Endothelial cell of umbilical vein (primary cell): ENCODE results near the gene ADAMTSL2. TPM values are rescaled to one million over a fixed set of nuclear protein-coding genes. Genes with fewer than 3 reads are reported as not detected.

ENCODE experiments used
- BruUV-seq: library from RNA; stranded (reverse); fragments of 400-500 nt; replicated peaks from 2 replicates; lab custom pipeline; 2021; lab: Mats Ljungman, UMichigan
- CTCF ChIA-PET: fragments of 300-600, 350-600 bp; sonication (Branson Sonifier 250); formaldehyde crosslinking; loops from one replicate; lab custom pipeline; 2021; ENCODE audit warnings: antibody characterized with exemption, inconsistent platforms; lab: Charles Lee
- POLR2A ChIA-PET: fragments of 300-600, 350-600 bp; sonication (Branson Sonifier 250); formaldehyde crosslinking; loops from one replicate; lab custom pipeline; 2021; ENCODE audit warnings: antibody characterized with exemption, inconsistent platforms; lab: Charles Lee
- DNase-seq: peaks from one replicate; pipeline ENCODE4 v3.0.0-alpha.2; 2011; ENCODE audit warnings: low read depth, low spot score
- FAIRE-seq: peaks from 2 replicates; lab custom pipeline; 2011; peaks lifted over from hg19 to GRCh38; lab: Jason Lieb, UNC
- H2AFZ ChIP-seq: 2 replicates; pipeline ENCODE4 v1.6.0; 2012; ENCODE audit warnings: low read depth, low read length, control low read depth, inconsistent platforms
- H3K27ac ChIP-seq: 2 replicates; pipeline ENCODE4 v1.5.1; 2011; ENCODE audit warnings: low read depth, mild to moderate bottlenecking, control low read depth, low read length, moderate library complexity; ENCODE audit not compliant: insufficient read depth
- H3K27me3 ChIP-seq, 2 experiments: 2 replicates each; pipeline versions ENCODE4 v1.6.0 to v1.6.1; 2011; ENCODE audit warnings: low read length in 2 of 2, mixed read lengths in 1 of 2; ENCODE audit not compliant: control insufficient read depth in 2 of 2, insufficient read depth in 2 of 2
- H3K36me3 ChIP-seq, 2 experiments: 2 replicates in 1 of 2; 3 replicates in 1 of 2; pipeline ENCODE4 v1.5.1; 2011; ENCODE audit warnings: low read length in 2 of 2, mild to moderate bottlenecking in 1 of 2, moderate library complexity in 1 of 2; ENCODE audit not compliant: control insufficient read depth in 2 of 2, insufficient read depth in 2 of 2; ENCODE audit errors: extremely low read depth in 1 of 2
- H3K4me1 ChIP-seq: 3 replicates; pipeline ENCODE4 v1.5.1; 2011; ENCODE audit warnings: mild to moderate bottlenecking, low read length; ENCODE audit not compliant: control insufficient read depth, insufficient read depth; ENCODE audit errors: extremely low read depth
- H3K4me2 ChIP-seq: 2 replicates; pipeline ENCODE4 v1.6.1; 2011; ENCODE audit warnings: low read length, control low read depth, mixed read lengths; ENCODE audit not compliant: insufficient read depth
- H3K4me3 ChIP-seq, 3 experiments: fragments of 200-600 bp in 1 of 3; sonication (generic), shearing (Covaris generic) in 1 of 3; replicated peaks in 1 of 3; 2 replicates each; pipeline ENCODE4 v1.5.1; 2011 to 2016; ENCODE audit warnings: control low read depth in 3 of 3, low read length in 3 of 3, mild to moderate bottlenecking in 2 of 3, inconsistent platforms in 1 of 3, low read depth in 1 of 3, moderate library complexity in 1 of 3; ENCODE audit not compliant: insufficient read depth in 1 of 3
- H3K79me2 ChIP-seq: 2 replicates; pipeline ENCODE4 v1.6.0; 2012; ENCODE audit warnings: low read length, inconsistent platforms; ENCODE audit not compliant: control insufficient read depth, insufficient read depth
- H3K9ac ChIP-seq: replicated peaks from 2 replicates; pipeline ENCODE3; 2011; ENCODE audit warnings: low read length, control low read depth; ENCODE audit not compliant: insufficient read depth; ENCODE audit errors: extremely low read depth
- H3K9me1 ChIP-seq: replicated peaks from 3 replicates; pipeline ENCODE4 v1.6.0; 2011; ENCODE audit warnings: mild to moderate bottlenecking, low read length; ENCODE audit not compliant: control insufficient read depth, insufficient read depth; ENCODE audit errors: extremely low read depth
- H3K9me3 ChIP-seq: replicated peaks from 2 replicates; pipeline ENCODE4 v1.5.1; 2012; ENCODE audit warnings: low read length, inconsistent platforms; ENCODE audit not compliant: control insufficient read depth, insufficient read depth
- H4K20me1 ChIP-seq: replicated peaks from 2 replicates; pipeline ENCODE3; 2011; ENCODE audit warnings: mild to moderate bottlenecking, low read length; ENCODE audit not compliant: control insufficient read depth, insufficient read depth; ENCODE audit errors: extremely low read depth
- CTCF ChIP-seq, 2 donors: IDR thresholded peaks; 1 replicate in 1 of 2; 2 replicates in 1 of 2; pipeline ENCODE4 v1.5.1; 2011; ENCODE audit warnings: low read length in 2 of 2, mild to moderate bottlenecking in 2 of 2, moderate library complexity in 2 of 2, control low read depth in 1 of 2, inconsistent platforms in 1 of 2, low read depth in 1 of 2; ENCODE audit not compliant: insufficient read depth in 1 of 2; ENCODE audit errors: extremely low read depth in 1 of 2
- EZH2 ChIP-seq: IDR thresholded peaks from 2 replicates; pipeline ENCODE4 v1.6.1; 2012; ENCODE audit warnings: borderline replicate concordance, low read depth, mild to moderate bottlenecking, moderate library complexity, low read length, inconsistent platforms; ENCODE audit not compliant: severe bottlenecking
- FOS ChIP-seq: IDR thresholded peaks from 2 replicates; pipeline ENCODE4 v1.6.1; 2011; ENCODE audit warnings: mild to moderate bottlenecking, low read length, moderate library complexity, borderline replicate concordance; ENCODE audit not compliant: insufficient read depth
- GATA2 ChIP-seq: IDR thresholded peaks from 2 replicates; pipeline ENCODE4 v1.7.0; 2011; ENCODE audit warnings: low read depth, mild to moderate bottlenecking, moderate library complexity, mixed read lengths, low read length; ENCODE audit not compliant: insufficient read length, insufficient read depth
- JUN ChIP-seq: IDR thresholded peaks from 2 replicates; pipeline ENCODE4 v1.6.1; 2011; ENCODE audit warnings: borderline replicate concordance, low read depth; ENCODE audit not compliant: insufficient read length, insufficient read depth
- MAX ChIP-seq: IDR thresholded peaks from 2 replicates; pipeline ENCODE4 v1.6.1; 2011; ENCODE audit not compliant: insufficient read depth, insufficient read length
- MYC ChIP-seq: IDR thresholded peaks from one replicate; pipeline ENCODE4 v1.6.1; 2011; ENCODE audit warnings: mild to moderate bottlenecking, low read depth, low read length
- POLR2A ChIP-seq: IDR thresholded peaks from 2 replicates; pipeline ENCODE4 v1.6.1; 2012; ENCODE audit warnings: low read depth, mild to moderate bottlenecking, control low read depth, low read length
- POLR2AphosphoS5 ChIP-seq: IDR thresholded peaks from 2 replicates; pipeline ENCODE4 v1.6.1; 2012; ENCODE audit warnings: low read depth, mild to moderate bottlenecking, control low read depth, low read length, moderate library complexity; ENCODE audit not compliant: insufficient read depth
- dilution Hi-C: fragments of 300-500 bp; cut with MboI; formaldehyde crosslinking; loops from one replicate; pipeline ENCODE4 v1.15.0; 2019; ENCODE audit warnings: low sequenced_read_pairs; ENCODE audit not compliant: extremely low pct_ligation_motif_present
- intact Hi-C: fragments of 100-400 bp; cut with micrococcal nuclease; formaldehyde crosslinking; loops from one replicate; pipeline ENCODE4 v1.10.0; 2022
- polyA plus RNA-seq, 4 experiments: library from polyadenylated mRNA; depleted of rRNA in 3 of 4; stranded (reverse) in 3 of 4; unstranded in 1 of 4; fragments of >200 nt; gene quantifications; 2 replicates each; pipeline versions ENCODE4 v1.2.1 to v1.2.3, GENCODE V29; 2011 to 2012; ENCODE audit warnings: missing spikeins in 1 of 4
- total RNA-seq: library from RNA; stranded (reverse); gene quantifications from 2 replicates; pipeline ENCODE4 v1.2.3, GENCODE V29; 2021

The ADAMTSL2 gene
- total and polyA plus RNA-seq, 2 donors (not counting 3 experiments of a cell fraction or from before 2014, with no cell fraction given) = not detected

- no peaks in the 10 kb centered on the region for H3K36me3 ChIP-seq
- H3K9ac ChIP-seq = no peak overlapping the region
- no peaks in the 10 kb centered on the region for H3K9me1 ChIP-seq
- no peaks in the 10 kb centered on the region for H4K20me1 ChIP-seq
- dilution Hi-C loops (no loop called here), intact Hi-C loops (no loop called here)
- H3K27me3 ChIP-seq = peaks cover 2 to 4% of the 10 kb centered on the region in 2 experiments
- H3K4me2 ChIP-seq = no peak overlapping the region
- H3K4me1 ChIP-seq = no peaks in the 10 kb centered on the region
- ChIA-PET POLR2A (no interaction called here), CTCF (no interaction called here)
- no peaks in the 10 kb centered on the region for H3K9me3 ChIP-seq
- no peaks in the 10 kb centered on the region for H3K79me2 ChIP-seq
- FAIRE-seq (no peak), DNase-seq (no peak)
- BruUV-seq = no TSS peak
- H2AFZ ChIP-seq = no peak overlapping the region
- H3K4me3 ChIP-seq = no peak overlapping the region
- no peak overlapping the region for H3K27ac ChIP-seq
- no peak for TF ChIP-seq FOS
- no peak for TF ChIP-seq JUN
- no peak for TF ChIP-seq MAX
- no peak for TF ChIP-seq POLR2AphosphoS5
- no peak for TF ChIP-seq GATA2
- TF ChIP-seq MYC = no peak
- no peak for TF ChIP-seq POLR2A
- TF ChIP-seq EZH2 = no peak
- TF ChIP-seq CTCF (IDR thresholded peaks at IDR 0.05; ENCODE audit: extremely low read depth in 1 of 2, insufficient read depth in 1 of 2, low read depth in 1 of 2, low read length in 2 of 2) = no peak
These were observed 53.0 kb downstream of the ADAMTSL2 start for GRCh38 chr9:133587466-133587865.
